ENCODE results near the gene SNCG.
"Not testable (repeated sequence)": the region's sequence is repeated elsewhere in the genome, so short reads cannot be mapped to it uniquely, and the experiment has no call there.

SNCG gene

GRCh38 chr10:86979977-86980448 lies 21.6 kb downstream of the SNCG start:
- no peak for DNase-seq

GRCh38 chr10:86981020-86981419 lies 22.6 kb downstream of the SNCG start:
- DNase-seq = not testable (repeated sequence)

GRCh38 chr10:86981716-86982115 lies 23.3 kb downstream of the SNCG start:
- DNase-seq = no peak

GRCh38 chr10:86984498-86984897 lies 26.1 kb downstream of the SNCG start:
- DNase-seq = not testable (repeated sequence)

GRCh38 chr10:86988520-86988919 lies 30.1 kb downstream of the SNCG start:
- no peak for DNase-seq

- DNase-seq = not testable (repeated sequence)
These were observed 33.0 kb downstream of the SNCG start for GRCh38 chr10:86991362-86991761.

- no peak for DNase-seq
These were observed 34.1 kb downstream of the SNCG start for GRCh38 chr10:86992456-86992855.

- no peak for DNase-seq
These were observed 34.5 kb downstream of the SNCG start for GRCh38 chr10:86992929-86993328.

- not testable (repeated sequence) for DNase-seq
These were observed 41.5 kb downstream of the SNCG start for GRCh38 chr10:86999802-87000403.

GRCh38 chr10:87000491-87000890 lies 42.1 kb downstream of the SNCG start:
- DNase-seq = no peak

GRCh38 chr10:87007124-87007523 lies 48.7 kb downstream of the SNCG start:
- DNase-seq = not testable (repeated sequence)

GRCh38 chr10:87007674-87008073 lies 49.3 kb downstream of the SNCG start:
- not testable (repeated sequence) for DNase-seq

- DNase-seq = not testable (repeated sequence)
These were observed 49.9 kb downstream of the SNCG start for GRCh38 chr10:87008303-87008702.

GRCh38 chr10:87009134-87009696 lies 50.8 kb downstream of the SNCG start:
- DNase-seq = not testable (repeated sequence)

All from NCI-H1092 treated with DMSO at 0.1 percent for 48 hours (cell line).